MM.1S (cell line): ENCODE measurements around the gene EBF3.

Experiments
- CTCF ChIP-seq: fragments of 300-600 bp; sonication (generic); IDR thresholded peaks from 2 replicates; pipeline ENCODE4 v1.5.1; 2016; ENCODE audit warnings: antibody characterized with exemption, low read length, mixed read lengths
- EZH2 ChIP-seq: fragments of 300-600 bp; sonication (generic); optimal IDR thresholded peaks from 2 replicates; pipeline ENCODE3; 2017; ENCODE audit warnings: low read depth, mild to moderate bottlenecking, antibody characterized with exemption, low read length, mixed read lengths
- EZH2phosphoT487 ChIP-seq: fragments of 300-600 bp; sonication (generic); IDR thresholded peaks from 2 replicates; pipeline ENCODE4 v1.6.1; 2018; ENCODE audit warnings: antibody characterized with exemption, low read length

- no peak for TF ChIP-seq CTCF
- no peak for TF ChIP-seq EZH2
- TF ChIP-seq EZH2phosphoT487, result no peak
These were observed 47.5 kb downstream of the EBF3 start for GRCh38 chr10:129916506-129916995.
